Uterus (tissue), 4 donors: ENCODE measurements around the gene ZSWIM8. TPM values are rescaled to one million over a fixed set of nuclear protein-coding genes. Genes with fewer than 3 reads are reported as not detected.
"Not testable (repeated sequence)": the region's sequence is repeated elsewhere in the genome, so short reads cannot be mapped to it uniquely, and the experiment has no call there.

Experiments
- DNase-seq, 2 donors: peaks; one replicate each; pipeline ENCODE4 v3.0.0-alpha.2; 2019 to 2020
- H3K27ac ChIP-seq, 2 donors: fragments of 200-600 bp; sonication (generic); 1 replicate in 1 of 2; 2 replicates in 1 of 2; pipeline ENCODE4 v1.5.1; 2016 to 2018
- H3K27me3 ChIP-seq, 2 donors: fragments of 200-600 bp; sonication (generic); one replicate each; pipeline ENCODE4 v1.5.1; 2018 to 2019; ENCODE audit warnings: control low read depth in 1 of 2
- H3K36me3 ChIP-seq, 2 donors: fragments of 200-600 bp; sonication (generic); one replicate each; pipeline ENCODE4 v1.5.1; 2019; ENCODE audit warnings: control low read depth in 1 of 2
- H3K4me1 ChIP-seq, 2 donors: fragments of 200-600 bp; sonication (generic); one replicate each; pipeline ENCODE4 v1.5.1; 2018 to 2019; ENCODE audit warnings: control low read depth in 1 of 2
- H3K4me3 ChIP-seq, 2 donors: fragments of 200-600 bp; sonication (generic); 1 replicate in 1 of 2; 2 replicates in 1 of 2; pipeline ENCODE4 v1.5.1; 2018 to 2019; ENCODE audit warnings: mild to moderate bottlenecking in 1 of 2
- H3K9me3 ChIP-seq, 2 donors: fragments of 200-600 bp; sonication (generic); one replicate each; pipeline ENCODE4 v1.5.1; 2019; ENCODE audit warnings: control low read depth in 1 of 2
- CTCF ChIP-seq, 4 experiments: fragments of 200-600 bp in 2 of 4; fragments of 450-650 bp in 2 of 4; sonication (generic) in 2 of 4; IDR thresholded peaks; one replicate each; pipeline ENCODE4 v1.5.1; 2016 to 2019; ENCODE audit warnings: antibody characterized with exemption in 4 of 4, mild to moderate bottlenecking in 2 of 4, moderate library complexity in 1 of 4
- POLR2A ChIP-seq, 2 donors: fragments of 450-650 bp; IDR thresholded peaks; one replicate each; pipeline ENCODE4 v1.6.1; 2016; ENCODE audit warnings: antibody characterized with exemption in 2 of 2, mild to moderate bottlenecking in 1 of 2, moderate library complexity in 1 of 2
- intact Hi-C: fragments of 100-400 bp; cut with DNase I; formaldehyde crosslinking; loops from one replicate; pipeline ENCODE4 v1.15.1; 2023; ENCODE audit warnings: low total_unique reads
- total RNA-seq, 4 donors: library from RNA; depleted of rRNA in 3 of 4; stranded (reverse); fragments of >200 nt in 3 of 4; gene quantifications; one replicate each; pipeline versions ENCODE4 v1.1.0 to v1.2.4, GENCODE V29; 2014 to 2023
- donor health status: DM: yes; HTN: yes; CAD: no.

The ZSWIM8 gene
- total RNA-seq, 4 donors from 2014 or later = 61.4 to 112 (median 91.1) TPM

GRCh38 chr10:73785721-73786511, 510 bp downstream of the ZSWIM8 start:
- no peaks in the 10 kb centered on the region for H3K36me3 ChIP-seq
- H3K27me3 ChIP-seq = no peaks in the 10 kb centered on the region
- peak overlapping the region; percentile 79 to 91 for H3K27ac ChIP-seq
- peak overlapping the region; percentile 56 to 95 for H3K4me3 ChIP-seq
- H3K4me1 ChIP-seq = no peaks in the 10 kb centered on the region
- intact Hi-C loops = no loop called here
- no peaks in the 10 kb centered on the region for H3K9me3 ChIP-seq
- DNase-seq = no peak
- TF ChIP-seq POLR2A (IDR thresholded peaks at IDR 0.05) = no peak
- TF ChIP-seq CTCF (IDR thresholded peaks at IDR 0.05) = no peak

- TF ChIP-seq CTCF (IDR thresholded peaks at IDR 0.05) = no peak
- no peak for TF ChIP-seq POLR2A (IDR thresholded peaks at IDR 0.05)
- H3K4me1 ChIP-seq = no peaks in the 10 kb centered on the region
- peak overlapping the region in 1 of 2 donors; percentile 79 for H3K27ac ChIP-seq
- H3K4me3 ChIP-seq = peak overlapping the region; percentile 56 to 95
- no peak for DNase-seq
- no peaks in the 10 kb centered on the region for H3K36me3 ChIP-seq
- intact Hi-C loops = no loop called here
- no peaks in the 10 kb centered on the region for H3K9me3 ChIP-seq
- H3K27me3 ChIP-seq = no peaks in the 10 kb centered on the region
Measured at GRCh38 chr10:73786512-73786885, 1.1 kb downstream of the ZSWIM8 start.

- H3K27me3 ChIP-seq, intact Hi-C loops, H3K27ac ChIP-seq, H3K36me3 ChIP-seq, H3K9me3 ChIP-seq, H3K4me1 ChIP-seq, DNase-seq, H3K4me3 ChIP-seq: not testable (repeated sequence)
Measured at GRCh38 chr10:73787031-73787800, 1.8 kb downstream of the ZSWIM8 start.

GRCh38 chr10:73788864-73789658, 3.7 kb downstream of the ZSWIM8 start:
- H3K4me3 ChIP-seq = no peak overlapping the region
- no peaks in the 10 kb centered on the region for H3K27me3 ChIP-seq
- H3K9me3 ChIP-seq = no peaks in the 10 kb centered on the region
- H3K27ac ChIP-seq = no peak overlapping the region
- DNase-seq = no peak
- H3K36me3 ChIP-seq = no peaks in the 10 kb centered on the region
- H3K4me1 ChIP-seq = no peaks in the 10 kb centered on the region
- TF ChIP-seq POLR2A (IDR thresholded peaks at IDR 0.05) (no peak), CTCF (IDR thresholded peaks at IDR 0.05) (no peak)
- intact Hi-C loops = no loop called here

- DNase-seq = no peak
- no peak for TF ChIP-seq POLR2A (IDR thresholded peaks at IDR 0.05)
- no peak for TF ChIP-seq CTCF (IDR thresholded peaks at IDR 0.05)
- Histone ChIP-seq H3K27ac (no peak overlapping the region), H3K4me3 (no peak overlapping the region), H3K4me1 (no peaks in the 10 kb centered on the region), H3K27me3 (no peaks in the 10 kb centered on the region), H3K36me3 (no peaks in the 10 kb centered on the region), H3K9me3 (no peaks in the 10 kb centered on the region)
- intact Hi-C loops = no loop called here
Measured at GRCh38 chr10:73789659-73790055, 4.3 kb downstream of the ZSWIM8 start.
